Keratinocyte (primary cell): ENCODE results near the gene WDR6. TPM values are rescaled to one million over a fixed set of nuclear protein-coding genes. Genes with fewer than 3 reads are reported as not detected.

Experiments used
- DNase-seq: peaks from one replicate; pipeline ENCODE4 v3.0.0-alpha.2; 2011; ENCODE audit warnings: low read depth, missing footprints, low spot score
- FAIRE-seq: peaks from 2 replicates; lab custom pipeline; 2011; peaks lifted over from hg19 to GRCh38; lab: Jason Lieb, UNC
- H2AFZ ChIP-seq: 2 replicates; pipeline ENCODE4 v1.6.0; 2012; ENCODE audit warnings: low read length, control low read depth, inconsistent platforms; ENCODE audit not compliant: control insufficient read depth
- H3K27ac ChIP-seq: 2 replicates; pipeline ENCODE4 v1.5.1; 2011; ENCODE audit warnings: low read length; ENCODE audit not compliant: control insufficient read depth, insufficient read depth
- H3K27me3 ChIP-seq: 3 replicates; pipeline ENCODE4 v1.6.0; 2011; ENCODE audit warnings: low read length; ENCODE audit not compliant: control insufficient read depth, insufficient read depth; ENCODE audit errors: extremely low read depth
- H3K36me3 ChIP-seq, 2 experiments: 2 replicates in 1 of 2; 3 replicates in 1 of 2; pipeline ENCODE4 v1.5.1; 2011; ENCODE audit warnings: low read length in 2 of 2, mild to moderate bottlenecking in 1 of 2; ENCODE audit not compliant: control insufficient read depth in 2 of 2, insufficient read depth in 2 of 2; ENCODE audit errors: extremely low read depth in 1 of 2
- H3K4me1 ChIP-seq: 3 replicates; pipeline ENCODE4 v1.5.1; 2011; ENCODE audit warnings: low read length; ENCODE audit not compliant: control insufficient read depth, insufficient read depth; ENCODE audit errors: extremely low read depth
- H3K4me2 ChIP-seq: 3 replicates; pipeline ENCODE4 v1.6.0; 2011; ENCODE audit warnings: low read depth, low read length; ENCODE audit not compliant: control insufficient read depth, insufficient read depth; ENCODE audit errors: extremely low read depth
- H3K4me3 ChIP-seq, 3 experiments: fragments of 200-600 bp in 1 of 3; sonication (generic) in 1 of 3; 2 replicates in 2 of 3; 3 replicates in 1 of 3; pipeline ENCODE4 v1.5.1; 2011 to 2016; ENCODE audit warnings: low read length in 3 of 3, mild to moderate bottlenecking in 3 of 3, control low read depth in 2 of 3, inconsistent platforms in 1 of 3, low read depth in 1 of 3, mixed read lengths in 1 of 3, mixed run types in 1 of 3, moderate library complexity in 1 of 3; ENCODE audit not compliant: control insufficient read depth in 2 of 3, insufficient read depth in 2 of 3; ENCODE audit errors: extremely low read depth in 1 of 3
- H3K79me2 ChIP-seq: 2 replicates; pipeline ENCODE4 v1.6.0; 2012; ENCODE audit warnings: low read length; ENCODE audit not compliant: control insufficient read depth, insufficient read depth
- H3K9ac ChIP-seq: 3 replicates; pipeline ENCODE4 v1.6.0; 2011; ENCODE audit warnings: low read length; ENCODE audit not compliant: control insufficient read depth, insufficient read depth; ENCODE audit errors: extremely low read depth
- H3K9me1 ChIP-seq: 3 replicates; pipeline ENCODE4 v1.6.0; 2011; ENCODE audit warnings: low read length; ENCODE audit not compliant: control insufficient read depth, insufficient read depth; ENCODE audit errors: extremely low read depth
- H3K9me3 ChIP-seq: 2 replicates; pipeline ENCODE4 v1.5.1; 2012; ENCODE audit warnings: low read depth, low read length; ENCODE audit not compliant: control insufficient read depth
- H4K20me1 ChIP-seq: 3 replicates; pipeline ENCODE4 v1.6.0; 2011; ENCODE audit warnings: low read length; ENCODE audit not compliant: control insufficient read depth, insufficient read depth; ENCODE audit errors: extremely low read depth
- EZH2 ChIP-seq: IDR thresholded peaks from one replicate; pipeline ENCODE4 v1.6.1; 2012; ENCODE audit warnings: inconsistent platforms, mild to moderate bottlenecking, low read length, moderate library complexity
- dilution Hi-C: fragments of 300-500 bp; cut with MboI; formaldehyde crosslinking; loops from one replicate; pipeline ENCODE4 v1.7.0; 2020; ENCODE audit warnings: low sequenced_read_pairs; ENCODE audit not compliant: extremely low pct_ligation_motif_present
- polyA plus RNA-seq, 5 experiments: library from polyadenylated mRNA; depleted of rRNA in 3 of 5; stranded (reverse) in 3 of 5; stranded (forward) in 1 of 5; unstranded in 1 of 5; fragments of >200 nt; gene quantifications; 1 replicate in 1 of 5; 2 replicates in 3 of 5; 3 replicates in 1 of 5; pipeline versions ENCODE4 v1.2.1 to v1.2.3, GENCODE V29; 2011 to 2012; ENCODE audit warnings: missing spikeins in 2 of 5, low read depth in 1 of 5, low replicate concordance in 1 of 5
- TF ChIP-seq, protein P1 (sequence below), 3 experiments: IDR thresholded peaks in 1 of 3; conservative IDR thresholded peaks in 1 of 3; optimal IDR thresholded peaks in 1 of 3; 2 replicates in 2 of 3; 3 replicates in 1 of 3; pipeline versions ENCODE3 to v1.5.1; 2011; ENCODE audit warnings: low read length in 3 of 3, mild to moderate bottlenecking in 3 of 3, moderate library complexity in 2 of 3, control low read depth in 1 of 3, inconsistent platforms in 1 of 3; ENCODE audit not compliant: insufficient read depth in 2 of 3; ENCODE audit errors: extremely low read depth in 1 of 3

WDR6 gene
- polyA plus RNA-seq, 1 donor (not counting 4 experiments of a cell fraction or from before 2014, with no cell fraction given): 61.5 TPM

DNA sequence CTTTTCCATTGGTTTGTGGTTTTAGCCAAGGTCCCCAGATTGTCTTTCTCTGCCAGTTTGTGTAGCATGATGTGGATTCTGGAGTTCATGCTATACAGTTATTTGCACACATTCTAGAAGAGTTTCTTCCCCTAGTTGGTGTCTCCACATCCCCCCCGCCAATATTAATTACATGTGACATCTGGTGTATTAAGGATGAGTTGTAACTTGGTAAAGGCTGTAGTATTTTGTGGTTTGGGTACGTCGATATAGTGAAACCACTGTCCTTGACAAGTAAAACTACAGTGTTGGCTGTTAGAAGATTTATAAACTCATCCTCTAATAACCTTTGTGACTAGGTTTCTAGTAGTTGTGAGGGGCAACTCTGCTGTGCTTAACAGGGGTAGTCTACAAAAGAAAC, 40.8 kb upstream of the WDR6 start:
- TF ChIP-seq EZH2: no peak
- no peaks in the 10 kb centered on the region for H3K9me1 ChIP-seq
- FAIRE-seq: no peak
- no peak overlapping the region for H3K9ac ChIP-seq
- H3K4me2 ChIP-seq: no peak overlapping the region
- no peak overlapping the region for H3K27ac ChIP-seq
- H3K79me2 ChIP-seq: no peaks in the 10 kb centered on the region
- H3K9me3 ChIP-seq: no peaks in the 10 kb centered on the region
- H3K36me3 ChIP-seq: peaks cover 19 to 25% of the 10 kb centered on the region in 2 experiments
- H3K27me3 ChIP-seq: no peaks in the 10 kb centered on the region
- no peak for DNase-seq
- H4K20me1 ChIP-seq: no peaks in the 10 kb centered on the region
- H2AFZ ChIP-seq: no peak overlapping the region
- dilution Hi-C loops: no loop called here
- H3K4me1 ChIP-seq: no peaks in the 10 kb centered on the region
- H3K4me3 ChIP-seq: no peak overlapping the region

DNA sequence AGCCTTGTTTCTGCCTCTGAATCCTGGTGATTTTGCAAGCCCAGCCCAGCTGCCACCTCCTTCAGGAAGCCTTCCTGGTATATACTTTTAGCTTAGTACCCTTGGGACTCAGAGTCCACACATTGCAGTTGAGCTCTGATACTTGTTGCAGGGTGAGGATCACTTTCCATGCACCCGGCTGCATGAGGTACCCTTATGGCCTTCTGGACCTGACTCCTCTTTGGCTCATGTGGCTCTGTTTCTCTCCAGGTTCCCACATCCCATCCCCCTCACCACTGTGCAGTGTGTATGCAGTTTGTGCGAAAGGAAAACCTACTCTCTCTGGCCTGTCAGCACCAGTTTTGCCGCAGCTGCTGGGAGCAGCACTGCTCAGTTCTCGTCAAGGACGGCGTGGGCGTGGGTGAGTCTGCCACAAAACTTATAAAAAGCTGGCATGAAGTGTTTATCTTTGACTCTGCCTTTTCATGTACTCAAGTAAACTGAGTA, 40.3 kb upstream of the WDR6 start:
- H3K79me2 ChIP-seq: no peaks in the 10 kb centered on the region
- FAIRE-seq (no peak), DNase-seq (no peak)
- TF ChIP-seq, protein P1, sequence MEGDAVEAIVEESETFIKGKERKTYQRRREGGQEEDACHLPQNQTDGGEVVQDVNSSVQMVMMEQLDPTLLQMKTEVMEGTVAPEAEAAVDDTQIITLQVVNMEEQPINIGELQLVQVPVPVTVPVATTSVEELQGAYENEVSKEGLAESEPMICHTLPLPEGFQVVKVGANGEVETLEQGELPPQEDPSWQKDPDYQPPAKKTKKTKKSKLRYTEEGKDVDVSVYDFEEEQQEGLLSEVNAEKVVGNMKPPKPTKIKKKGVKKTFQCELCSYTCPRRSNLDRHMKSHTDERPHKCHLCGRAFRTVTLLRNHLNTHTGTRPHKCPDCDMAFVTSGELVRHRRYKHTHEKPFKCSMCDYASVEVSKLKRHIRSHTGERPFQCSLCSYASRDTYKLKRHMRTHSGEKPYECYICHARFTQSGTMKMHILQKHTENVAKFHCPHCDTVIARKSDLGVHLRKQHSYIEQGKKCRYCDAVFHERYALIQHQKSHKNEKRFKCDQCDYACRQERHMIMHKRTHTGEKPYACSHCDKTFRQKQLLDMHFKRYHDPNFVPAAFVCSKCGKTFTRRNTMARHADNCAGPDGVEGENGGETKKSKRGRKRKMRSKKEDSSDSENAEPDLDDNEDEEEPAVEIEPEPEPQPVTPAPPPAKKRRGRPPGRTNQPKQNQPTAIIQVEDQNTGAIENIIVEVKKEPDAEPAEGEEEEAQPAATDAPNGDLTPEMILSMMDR (optimal IDR thresholded peaks at IDR 0.05 in 1 of 3, IDR thresholded peaks at IDR 0.05 in 1 of 3, conservative IDR thresholded peaks at IDR 0.05 in 1 of 3; ENCODE audit: extremely low read depth in 1 of 3, insufficient read depth in 2 of 3, low read length in 3 of 3): no peak
- no peak for TF ChIP-seq EZH2
- no peaks in the 10 kb centered on the region for H3K27me3 ChIP-seq
- H3K4me2 ChIP-seq: no peak overlapping the region
- H3K27ac ChIP-seq: no peak overlapping the region
- no peaks in the 10 kb centered on the region for H3K9me1 ChIP-seq
- H3K4me3 ChIP-seq: no peak overlapping the region
- dilution Hi-C loops: no loop called here
- no peak overlapping the region for H3K9ac ChIP-seq
- no peaks in the 10 kb centered on the region for H4K20me1 ChIP-seq
- no peak overlapping the region for H2AFZ ChIP-seq
- H3K36me3 ChIP-seq: peaks cover 21 to 28% of the 10 kb centered on the region in 2 experiments
- H3K9me3 ChIP-seq: no peaks in the 10 kb centered on the region
- H3K4me1 ChIP-seq: no peaks in the 10 kb centered on the region

DNA sequence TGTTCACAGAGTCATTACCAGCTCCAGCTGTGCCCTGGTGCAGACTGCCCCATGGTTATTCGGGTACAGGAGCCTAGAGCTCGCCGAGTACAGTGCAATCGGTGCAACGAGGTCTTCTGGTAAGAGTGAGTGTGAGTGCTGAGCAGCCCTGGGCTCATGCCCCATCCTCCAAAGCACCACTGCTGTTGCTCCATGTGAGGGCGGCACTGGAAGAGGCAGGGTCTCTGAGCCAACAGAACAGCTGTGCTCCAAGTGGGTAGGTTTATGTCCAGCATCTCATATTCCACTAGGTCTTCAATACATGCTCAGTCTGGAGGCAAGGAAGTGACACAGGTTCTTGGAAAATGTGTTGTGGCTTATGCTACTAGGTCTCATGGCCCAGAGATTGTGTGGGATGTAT, 36.6 kb upstream of the WDR6 start:
- no peaks in the 10 kb centered on the region for H3K9me1 ChIP-seq
- TF ChIP-seq, protein P1 (optimal IDR thresholded peaks at IDR 0.05 in 1 of 3, IDR thresholded peaks at IDR 0.05 in 1 of 3, conservative IDR thresholded peaks at IDR 0.05 in 1 of 3; ENCODE audit: extremely low read depth in 1 of 3, insufficient read depth in 2 of 3, low read length in 3 of 3): no peak
- TF ChIP-seq EZH2: no peak
- H4K20me1 ChIP-seq: no peaks in the 10 kb centered on the region
- DNase-seq (no peak), FAIRE-seq (no peak)
- dilution Hi-C loops: no loop called here
- H3K4me3 ChIP-seq: no peak overlapping the region
- no peaks in the 10 kb centered on the region for H3K9me3 ChIP-seq
- peaks cover 35 to 39% of the 10 kb centered on the region in 2 experiments for H3K36me3 ChIP-seq
- H3K4me2 ChIP-seq: no peak overlapping the region
- peaks cover 8% of the 10 kb centered on the region for H3K4me1 ChIP-seq
- H3K9ac ChIP-seq: no peak overlapping the region
- H3K27me3 ChIP-seq: no peaks in the 10 kb centered on the region
- H3K79me2 ChIP-seq: no peaks in the 10 kb centered on the region
- H3K27ac ChIP-seq: no peak overlapping the region
- H2AFZ ChIP-seq: no peak overlapping the region
